ENCODE results near the gene DHRS1. TPM values are rescaled to one million over a fixed set of nuclear protein-coding genes. Genes with fewer than 3 reads are reported as not detected.

DHRS1 gene
- total and polyA plus RNA-seq, 2 donors (not counting 1 experiment from before 2014, with no cell fraction given), result 10.7 to 21.0 TPM

DNA sequence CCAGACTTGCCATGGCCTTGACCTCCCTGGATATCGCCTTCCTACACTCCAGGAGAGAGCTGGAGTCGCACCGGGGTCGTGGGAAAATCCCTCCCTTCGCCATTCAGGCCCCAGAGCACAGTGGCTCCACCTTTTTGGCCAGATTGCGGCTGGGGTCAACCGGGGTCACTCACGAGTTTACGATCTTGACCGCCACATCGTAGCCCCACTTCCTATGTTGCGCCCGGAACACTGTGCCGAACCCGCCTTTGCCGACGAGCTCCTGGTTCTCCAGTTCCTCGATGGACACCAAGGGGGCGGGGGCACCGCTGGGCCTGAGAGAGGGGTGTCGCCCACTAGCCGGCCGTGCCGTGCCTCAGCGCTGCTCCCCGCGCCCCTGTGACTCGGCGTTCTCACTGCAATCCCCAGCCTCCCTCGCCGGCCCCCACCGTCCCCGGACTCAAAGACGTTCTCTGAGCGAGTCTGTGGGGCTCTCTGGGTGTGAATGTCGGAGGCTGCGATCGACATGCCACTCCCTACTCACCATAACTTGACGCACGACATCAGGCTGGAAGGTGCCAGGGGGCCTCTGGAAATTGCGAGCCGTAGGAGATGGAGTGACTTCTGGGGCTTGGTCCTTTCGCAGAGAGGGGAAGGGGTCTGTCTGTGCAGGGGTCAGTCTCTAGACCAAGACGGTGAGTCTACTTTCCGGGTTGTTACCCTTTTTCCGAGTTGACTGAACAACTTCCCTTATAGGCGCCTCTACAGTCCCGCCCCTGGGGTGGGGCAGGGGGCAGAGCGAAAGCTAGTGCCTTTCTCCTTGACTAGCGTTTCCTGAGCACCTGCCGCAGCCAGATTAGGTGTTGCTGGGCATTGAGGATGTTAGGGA, 39.9 kb upstream of the DHRS1 start, which contains the start of gene RIPK3:
RIPK3 (minus strand) TSS at position 708 of the 868 bp plus-strand sequence; CDS start at position 543, 165 bp downstream.
- TF ChIP-seq, protein P1, sequence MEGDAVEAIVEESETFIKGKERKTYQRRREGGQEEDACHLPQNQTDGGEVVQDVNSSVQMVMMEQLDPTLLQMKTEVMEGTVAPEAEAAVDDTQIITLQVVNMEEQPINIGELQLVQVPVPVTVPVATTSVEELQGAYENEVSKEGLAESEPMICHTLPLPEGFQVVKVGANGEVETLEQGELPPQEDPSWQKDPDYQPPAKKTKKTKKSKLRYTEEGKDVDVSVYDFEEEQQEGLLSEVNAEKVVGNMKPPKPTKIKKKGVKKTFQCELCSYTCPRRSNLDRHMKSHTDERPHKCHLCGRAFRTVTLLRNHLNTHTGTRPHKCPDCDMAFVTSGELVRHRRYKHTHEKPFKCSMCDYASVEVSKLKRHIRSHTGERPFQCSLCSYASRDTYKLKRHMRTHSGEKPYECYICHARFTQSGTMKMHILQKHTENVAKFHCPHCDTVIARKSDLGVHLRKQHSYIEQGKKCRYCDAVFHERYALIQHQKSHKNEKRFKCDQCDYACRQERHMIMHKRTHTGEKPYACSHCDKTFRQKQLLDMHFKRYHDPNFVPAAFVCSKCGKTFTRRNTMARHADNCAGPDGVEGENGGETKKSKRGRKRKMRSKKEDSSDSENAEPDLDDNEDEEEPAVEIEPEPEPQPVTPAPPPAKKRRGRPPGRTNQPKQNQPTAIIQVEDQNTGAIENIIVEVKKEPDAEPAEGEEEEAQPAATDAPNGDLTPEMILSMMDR (conservative IDR thresholded peaks at IDR 0.05 in 1 of 2, IDR thresholded peaks at IDR 0.05 in 1 of 2; ENCODE audit: low read depth in 1 of 2, low read length in 2 of 2), result no peak
- TF ChIP-seq EZH2 (IDR thresholded peaks at IDR 0.05; ENCODE audit: low read length, missing control alignments), result no peak
- Histone ChIP-seq H3K27me3 (ENCODE audit: control insufficient read depth, insufficient read depth, low read length) (peaks cover 39% of the 10 kb centered on the region), H3K27ac (ENCODE audit: insufficient read depth, low read length) (no peak within 1 kb of the TSS), H4K20me1 (ENCODE audit: control insufficient read depth, extremely low read depth, insufficient read depth, low read length) (no peaks in the 10 kb centered on the region), H3K4me1 (ENCODE audit: control insufficient read depth, extremely low read depth, insufficient read depth, low read length) (peaks cover 2% of the 10 kb centered on the region), H3K36me3 (ENCODE audit: control insufficient read depth, insufficient read depth, low read length) (no peaks in the 10 kb centered on the region), H2AFZ (ENCODE audit: low read length) (no peak within 1 kb of the TSS), H3K4me2 (ENCODE audit: extremely low read depth, insufficient read depth, low read length) (no peak within 1 kb of the TSS), H3K79me2 (ENCODE audit: control insufficient read depth, insufficient read depth, low read length) (no peaks in the 10 kb centered on the region), H3K9me3 (ENCODE audit: control insufficient read depth, insufficient read depth, low read depth, low read length) (no peaks in the 10 kb centered on the region), H3K4me3 (replicated peaks in 1 of 4; ENCODE audit: control extremely low read depth in 1 of 4, insufficient read depth in 1 of 4, low read depth in 3 of 4, low read length in 4 of 4) (peak within 1 kb of the TSS in 1 of 4 experiments; percentile 28), H3K9ac (ENCODE audit: insufficient read depth, low read length) (no peak within 1 kb of the TSS)
- no peak for DNase-seq (ENCODE audit: low read depth in 2 of 2)

DNA sequence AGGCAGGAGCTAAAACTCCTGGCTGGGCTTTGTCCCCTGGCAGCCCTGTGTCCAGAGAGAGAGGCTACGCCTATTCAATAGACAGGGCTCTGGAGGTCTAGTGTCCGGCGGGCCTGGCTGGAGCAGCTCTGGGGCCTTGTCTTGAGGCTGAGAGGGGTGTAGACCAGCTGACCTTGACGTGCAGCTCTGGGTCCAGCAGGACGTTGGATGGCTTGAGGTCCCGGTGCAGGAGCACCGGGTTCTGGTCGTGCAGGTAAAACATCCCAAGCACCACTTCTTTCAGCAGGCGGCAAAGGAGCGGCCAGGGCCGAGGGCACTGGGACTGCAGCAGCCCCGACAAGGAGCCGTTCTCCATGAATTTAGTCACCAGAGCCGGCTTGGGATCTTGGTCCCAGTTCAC, 39.3 kb upstream of the DHRS1 start:
- Histone ChIP-seq H3K9ac (ENCODE audit: insufficient read depth, low read length) (no peak overlapping the region), H2AFZ (ENCODE audit: low read length) (no peak overlapping the region), H3K4me3 (replicated peaks in 1 of 4; ENCODE audit: control extremely low read depth in 1 of 4, insufficient read depth in 1 of 4, low read depth in 3 of 4, low read length in 4 of 4) (no peak overlapping the region), H4K20me1 (ENCODE audit: control insufficient read depth, extremely low read depth, insufficient read depth, low read length) (no peaks in the 10 kb centered on the region), H3K79me2 (ENCODE audit: control insufficient read depth, insufficient read depth, low read length) (no peaks in the 10 kb centered on the region), H3K27me3 (ENCODE audit: control insufficient read depth, insufficient read depth, low read length) (peaks cover 41% of the 10 kb centered on the region), H3K4me1 (ENCODE audit: control insufficient read depth, extremely low read depth, insufficient read depth, low read length) (peaks cover 2% of the 10 kb centered on the region), H3K4me2 (ENCODE audit: extremely low read depth, insufficient read depth, low read length) (no peak overlapping the region), H3K9me3 (ENCODE audit: control insufficient read depth, insufficient read depth, low read depth, low read length) (no peaks in the 10 kb centered on the region), H3K36me3 (ENCODE audit: control insufficient read depth, insufficient read depth, low read length) (no peaks in the 10 kb centered on the region), H3K27ac (ENCODE audit: insufficient read depth, low read length) (no peak overlapping the region)
- TF ChIP-seq, protein P1 (conservative IDR thresholded peaks at IDR 0.05 in 1 of 2, IDR thresholded peaks at IDR 0.05 in 1 of 2; ENCODE audit: low read depth in 1 of 2, low read length in 2 of 2), result no peak
- no peak for TF ChIP-seq EZH2 (IDR thresholded peaks at IDR 0.05; ENCODE audit: low read length, missing control alignments)
- no peak for DNase-seq (ENCODE audit: low read depth in 2 of 2)

DNA sequence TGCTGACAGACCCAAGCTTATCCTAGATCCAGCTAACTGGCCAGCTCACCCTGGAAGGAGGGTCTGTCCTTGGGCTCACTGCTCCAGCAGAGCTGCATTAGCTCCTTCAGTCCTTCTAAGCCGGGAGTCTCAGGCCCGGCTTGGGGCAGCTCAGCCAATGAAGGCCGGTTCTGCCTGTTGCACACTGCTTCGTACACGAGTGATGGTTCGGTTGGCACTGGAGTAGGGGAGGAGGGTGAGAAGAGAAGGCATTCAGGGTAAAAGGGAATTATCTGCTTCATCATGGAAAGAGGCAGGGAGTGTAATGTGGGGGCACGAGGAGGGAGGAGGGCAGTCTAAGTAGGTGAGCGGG, 38.2 kb upstream of the DHRS1 start:
- no peaks in the 10 kb centered on the region for H3K79me2 ChIP-seq (ENCODE audit: control insufficient read depth, insufficient read depth, low read length)
- no peak overlapping the region for H2AFZ ChIP-seq (ENCODE audit: low read length)
- no peak overlapping the region for H3K27ac ChIP-seq (ENCODE audit: insufficient read depth, low read length)
- TF ChIP-seq EZH2 (IDR thresholded peaks at IDR 0.05; ENCODE audit: low read length, missing control alignments), result no peak
- TF ChIP-seq, protein P1 (conservative IDR thresholded peaks at IDR 0.05 in 1 of 2, IDR thresholded peaks at IDR 0.05 in 1 of 2; ENCODE audit: low read depth in 1 of 2, low read length in 2 of 2), result no peak
- H3K36me3 ChIP-seq (ENCODE audit: control insufficient read depth, insufficient read depth, low read length), result no peaks in the 10 kb centered on the region
- H3K4me1 ChIP-seq (ENCODE audit: control insufficient read depth, extremely low read depth, insufficient read depth, low read length), result peaks cover 2% of the 10 kb centered on the region
- no peaks in the 10 kb centered on the region for H4K20me1 ChIP-seq (ENCODE audit: control insufficient read depth, extremely low read depth, insufficient read depth, low read length)
- no peak overlapping the region for H3K9ac ChIP-seq (ENCODE audit: insufficient read depth, low read length)
- H3K9me3 ChIP-seq (ENCODE audit: control insufficient read depth, insufficient read depth, low read depth, low read length), result no peaks in the 10 kb centered on the region
- DNase-seq (ENCODE audit: low read depth in 2 of 2), result no peak
- H3K4me3 ChIP-seq (replicated peaks in 1 of 4; ENCODE audit: control extremely low read depth in 1 of 4, insufficient read depth in 1 of 4, low read depth in 3 of 4, low read length in 4 of 4), result no peak overlapping the region
- no peak overlapping the region for H3K4me2 ChIP-seq (ENCODE audit: extremely low read depth, insufficient read depth, low read length)
- H3K27me3 ChIP-seq (ENCODE audit: control insufficient read depth, insufficient read depth, low read length), result peaks cover 41% of the 10 kb centered on the region
